GM19328 (cell line): ENCODE results near the gene USP22.
"Not testable (repeated sequence)": the region's sequence is repeated elsewhere in the genome, so short reads cannot be mapped to it uniquely, and the experiment has no call there.

ENCODE experiments used
- ATAC-seq: cut with Tn5 transposase; IDR thresholded peaks from one replicate; pipeline ENCODE4 v1.9.1; 2021; ENCODE audit warnings: mild to moderate bottlenecking, moderate library complexity; ENCODE audit not compliant: unreplicated experiment

The USP22 gene

GRCh38 chr17:21042458-21043295 lies at the start of gene USP22:
TSS of gene USP22 (minus strand) at chr17:21043011. CDS start at chr17:21042835, 176 bp downstream.
- ATAC-seq: peak; percentile 60

GRCh38 chr17:21090902-21091618 lies 48.2 kb upstream of the USP22 start:
- ATAC-seq: no peak

- no peak for ATAC-seq
Observed at GRCh38 chr17:21089933-21090901, 47.4 kb upstream of the USP22 start.

GRCh38 chr17:21089145-21089544 lies 46.3 kb upstream of the USP22 start:
- ATAC-seq: no peak

- no peak for ATAC-seq
Observed at GRCh38 chr17:21085707-21086106, 42.9 kb upstream of the USP22 start.

- not testable (repeated sequence) for ATAC-seq
Observed at GRCh38 chr17:21085280-21085679, 42.5 kb upstream of the USP22 start.

- no peak for ATAC-seq
Observed at GRCh38 chr17:21082001-21082436, 39.2 kb upstream of the USP22 start.

GRCh38 chr17:21079196-21079595 lies 36.4 kb upstream of the USP22 start:
- ATAC-seq: no peak

- no peak for ATAC-seq
Observed at GRCh38 chr17:21078016-21078780, 35.4 kb upstream of the USP22 start.

- ATAC-seq: no peak
Observed at GRCh38 chr17:21077281-21077680, 34.5 kb upstream of the USP22 start.

GRCh38 chr17:21076242-21076641 lies 33.4 kb upstream of the USP22 start:
- no peak for ATAC-seq

- no peak for ATAC-seq
Observed at GRCh38 chr17:21075739-21076085, 32.9 kb upstream of the USP22 start.

GRCh38 chr17:21072745-21073197 lies 30.0 kb upstream of the USP22 start:
- no peak for ATAC-seq

- ATAC-seq: no peak
Observed at GRCh38 chr17:21066394-21066793, 23.6 kb upstream of the USP22 start.

- no peak for ATAC-seq
Observed at GRCh38 chr17:21061971-21062526, 19.2 kb upstream of the USP22 start.

GRCh38 chr17:21061158-21061835 lies 18.5 kb upstream of the USP22 start:
- ATAC-seq: no peak

GRCh38 chr17:21059761-21060160 lies 16.9 kb upstream of the USP22 start:
- no peak for ATAC-seq

GRCh38 chr17:21058098-21058893 lies 15.5 kb upstream of the USP22 start:
- no peak for ATAC-seq
